OCI-LY3 (cell line): ENCODE results near the gene TGIF1.

Experiments
- CTCF ChIP-seq: fragments of 200-600, 300-600 bp; sonication (generic); IDR thresholded peaks from 2 replicates; pipeline ENCODE4 v1.5.1; 2014; ENCODE audit warnings: antibody characterized with exemption, low read length, low read depth
- EZH2phosphoT487 ChIP-seq: fragments of 200-600 bp; shearing (Covaris generic); IDR thresholded peaks from 2 replicates; pipeline ENCODE4 v1.6.1; 2018; ENCODE audit warnings: antibody characterized with exemption, mixed run types, low read depth

- TF ChIP-seq CTCF (no peak), EZH2phosphoT487 (no peak)
Observed at GRCh38 chr18:3440341-3440740, 9.6 kb upstream of the TGIF1 start.
